B cell (primary cell): ENCODE measurements around the gene ITPR1. TPM values are rescaled to one million over a fixed set of nuclear protein-coding genes. Genes with fewer than 3 reads are reported as not detected.
A peak's percentile ranks its signal among the peaks of the same experiment; 100 is the strongest.

Experiments used
- ATAC-seq: fragments of 200-7000 bp; cut with Tn5 transposase; one replicate; pipeline ENCODE4 v1.10.0; 2021; ENCODE audit warnings: low read depth, mild to moderate bottlenecking, moderate number of reproducible peaks, moderate library complexity
- CTCF ChIA-PET: fragments of 350-600 bp; sonication (Branson Sonifier 250); formaldehyde crosslinking; loops from one replicate; lab custom pipeline; 2021; ENCODE audit warnings: antibody characterized with exemption, inconsistent platforms; lab: Charles Lee
- POLR2A ChIA-PET: fragments of 350-600 bp; sonication (Branson Sonifier 250); formaldehyde crosslinking; loops from one replicate; lab custom pipeline; 2021; ENCODE audit warnings: antibody characterized with exemption; lab: Charles Lee
- DNase-seq: peaks from one replicate; pipeline ENCODE4 v3.0.0; 2013
- H2AFZ ChIP-seq: 2 replicates; pipeline ENCODE4 v1.6.1; 2012; ENCODE audit warnings: mild to moderate bottlenecking, low read depth, low read length; ENCODE audit not compliant: insufficient read depth, poor library complexity, severe bottlenecking
- H3K27ac ChIP-seq, 2 donors: 1 replicate in 1 of 2; 2 replicates in 1 of 2; pipeline ENCODE4 v1.5.1; 2012 to 2013; ENCODE audit warnings: low read length in 2 of 2, mild to moderate bottlenecking in 2 of 2, moderate library complexity in 1 of 2
- H3K27me3 ChIP-seq, 4 experiments: fragments of 200-600 bp in 1 of 4; sonication (generic) in 1 of 4; replicated peaks in 1 of 4; 1 replicate in 2 of 4; 2 replicates in 2 of 4; pipeline versions ENCODE4 v1.6.1 to v1.7.0; 2013 to 2016; ENCODE audit warnings: low read length in 3 of 4, mild to moderate bottlenecking in 2 of 4, mixed read lengths in 1 of 4, moderate library complexity in 1 of 4; ENCODE audit not compliant: insufficient read depth in 4 of 4, control insufficient read depth in 3 of 4; ENCODE audit errors: control extremely low read depth in 1 of 4
- H3K36me3 ChIP-seq, 2 experiments: replicated peaks in 1 of 2; 1 replicate in 1 of 2; 2 replicates in 1 of 2; pipeline versions ENCODE4 v1.6.1 to v1.7.1; 2013; ENCODE audit warnings: low read length in 1 of 2; ENCODE audit not compliant: insufficient read depth in 2 of 2, control insufficient read depth in 1 of 2; ENCODE audit errors: control extremely low read depth in 1 of 2, extremely low read depth in 1 of 2
- H3K4me1 ChIP-seq, 2 donors: fragments of 200-600 bp in 1 of 2; sonication (generic) in 1 of 2; 1 replicate in 1 of 2; 2 replicates in 1 of 2; pipeline versions ENCODE4 v1.5.1 to v1.6.1; 2013 to 2017; ENCODE audit warnings: low read length in 2 of 2; ENCODE audit not compliant: control insufficient read depth in 2 of 2, insufficient read depth in 2 of 2
- H3K4me2 ChIP-seq: replicated peaks from 2 replicates; pipeline ENCODE3; 2012; ENCODE audit warnings: mild to moderate bottlenecking, low read depth, low read length; ENCODE audit not compliant: poor library complexity, severe bottlenecking
- H3K4me3 ChIP-seq, 5 experiments: fragments of 200-600 bp in 1 of 5; sonication (generic) in 1 of 5; 1 replicate in 3 of 5; 2 replicates in 2 of 5; pipeline versions ENCODE4 v1.5.1 to v1.7.0; 2011 to 2016; ENCODE audit warnings: low read length in 4 of 5, mild to moderate bottlenecking in 4 of 5, low read depth in 2 of 5, control low read depth in 1 of 5, moderate library complexity in 1 of 5; ENCODE audit not compliant: insufficient read depth in 1 of 5; ENCODE audit errors: control extremely low read depth in 1 of 5, extremely low read depth in 1 of 5
- H3K79me2 ChIP-seq: fragments of 200-600 bp; sonication (generic); one replicate; pipeline ENCODE4 v1.6.0; 2016; ENCODE audit warnings: low read length; ENCODE audit not compliant: control insufficient read depth, insufficient read depth
- H3K9ac ChIP-seq: fragments of 200-600 bp; sonication (generic); 2 replicates; pipeline ENCODE4 v1.6.1; 2017; ENCODE audit warnings: mild to moderate bottlenecking, low read length, moderate library complexity
- H3K9me3 ChIP-seq, 3 donors: one replicate each; pipeline versions ENCODE4 v1.6.1 to v1.7.1; 2013; ENCODE audit warnings: low read length in 2 of 3; ENCODE audit not compliant: control insufficient read depth in 2 of 3, insufficient read depth in 1 of 3; ENCODE audit errors: control extremely low read depth in 1 of 3
- H4K20me1 ChIP-seq: 2 replicates; pipeline ENCODE4 v1.6.0; 2012; ENCODE audit warnings: mild to moderate bottlenecking, low read length; ENCODE audit not compliant: insufficient read depth, control insufficient read depth, poor library complexity, severe bottlenecking
- H3K27ac Mint-ChIP-seq: one replicate; pipeline ENCODE4 v1.8.0; 2021; ENCODE audit warnings: mixed read lengths
- H3K27me3 Mint-ChIP-seq: one replicate; pipeline ENCODE4 v1.8.0; 2021; ENCODE audit warnings: mixed read lengths
- H3K4me1 Mint-ChIP-seq: one replicate; pipeline ENCODE4 v1.8.0; 2021; ENCODE audit warnings: mixed read lengths
- H3K4me3 Mint-ChIP-seq: one replicate; pipeline ENCODE4 v1.8.0; 2021; ENCODE audit warnings: mixed read lengths
- H3K9me3 Mint-ChIP-seq: one replicate; pipeline ENCODE4 v1.8.0; 2022; ENCODE audit warnings: mixed read lengths; ENCODE audit not compliant: insufficient read depth
- EZH2 ChIP-seq: IDR thresholded peaks from 2 replicates; pipeline ENCODE4 v1.6.1; 2012; ENCODE audit warnings: borderline replicate concordance, low read depth, mild to moderate bottlenecking, moderate library complexity, low read length; ENCODE audit not compliant: insufficient read depth, poor library complexity, severe bottlenecking
- WGBS: methylation state at CpG from one replicate; pipeline ENCODE4 v1.1.5; 2013; ENCODE audit warnings: missing lambda C conversion rate; ENCODE audit not compliant: insufficient coverage; 5-methylcytosine and 5-hydroxymethylcytosine counted together
- intact Hi-C: fragments of 100-400 bp; cut with micrococcal nuclease; formaldehyde crosslinking; loops from one replicate; pipeline ENCODE4 v1.10.0; 2022
- polyA plus RNA-seq: library from polyadenylated mRNA; depleted of rRNA; stranded (reverse); fragments of >200 nt; gene quantifications from 2 replicates; pipeline ENCODE4 v1.2.3, GENCODE V29; 2012
- total RNA-seq, 2 donors: library from RNA; stranded (reverse); fragments of 120-200 nt in 1 of 2; gene quantifications; 1 replicate in 1 of 2; 2 replicates in 1 of 2; pipeline versions ENCODE4 v1.2.3 to v1.2.4, GENCODE V29; 2013 to 2022
- TF ChIP-seq, protein P1 (sequence below): fragments of 200-600 bp; IDR thresholded peaks from one replicate; pipeline ENCODE4 v1.8.0; 2022; ENCODE audit warnings: antibody characterized with exemption, mild to moderate bottlenecking

Gene ITPR1
- total and polyA plus RNA-seq, 2 donors (not counting 1 experiment from before 2014, with no cell fraction given) = 64.0 to 332 TPM

DNA sequence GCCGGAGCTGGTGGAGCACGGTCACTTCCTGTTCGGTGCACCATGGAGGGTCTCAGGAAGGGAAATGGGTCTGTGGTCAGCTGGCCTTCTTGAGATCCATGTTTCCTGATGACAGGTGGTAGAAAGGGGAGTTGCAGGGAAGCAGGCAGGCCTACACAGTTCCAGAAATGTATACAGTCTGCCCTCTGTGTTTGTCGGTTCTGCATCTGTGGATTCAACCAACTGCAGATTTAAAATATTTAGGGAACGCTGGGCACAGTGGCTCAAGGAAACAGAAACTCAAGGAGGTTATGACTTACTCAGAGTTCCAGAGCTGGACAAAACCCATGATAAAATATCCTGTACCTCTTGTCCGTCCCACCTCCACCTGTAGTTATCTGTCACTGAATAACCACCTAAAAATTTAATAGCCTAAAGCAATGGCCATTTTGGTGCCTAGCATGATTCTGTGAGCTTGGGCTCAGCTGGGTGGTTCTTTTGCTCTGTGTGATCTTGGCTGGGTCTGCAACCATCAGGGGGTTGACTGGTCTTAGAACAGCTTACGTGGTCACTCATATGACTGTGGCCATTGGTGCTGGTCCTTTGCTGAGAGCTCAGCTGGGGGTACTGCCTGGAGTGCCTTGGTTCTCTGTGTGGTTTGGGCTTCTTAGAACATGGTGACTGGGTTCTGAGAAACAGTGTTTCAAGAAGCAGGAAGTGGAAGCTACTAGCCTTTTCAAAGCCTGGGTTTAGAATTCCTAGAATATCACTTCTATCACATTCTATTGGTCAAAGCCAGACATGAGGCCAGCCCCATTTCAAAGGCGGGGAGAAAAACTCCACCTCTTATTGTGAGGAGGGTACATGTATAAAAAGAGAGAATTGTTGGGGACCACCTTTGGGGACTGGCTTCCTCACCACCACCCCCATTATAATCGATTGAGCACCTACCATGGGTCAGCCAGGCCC, 246.4 kb downstream of the ITPR1 start:
- ChIA-PET CTCF (interaction anchor here (1.8 kb wide), 1 partner anchor 28 kb away, joined by 6 read pairs; no protein-coding TSS in a partner anchor), POLR2A (no interaction called here)
- H3K36me3 ChIP-seq = peaks cover 0 to 79% of the 10 kb centered on the region in 2 experiments
- H2AFZ ChIP-seq = no peak overlapping the region
- peaks cover 17% of the 10 kb centered on the region for H3K4me1 Mint-ChIP-seq
- H3K9me3 Mint-ChIP-seq = no peaks in the 10 kb centered on the region
- peaks cover 38% of the 10 kb centered on the region for H3K79me2 ChIP-seq
- H3K27ac ChIP-seq = no peak overlapping the region
- H3K9ac ChIP-seq = no peak overlapping the region
- H4K20me1 ChIP-seq = peaks cover 76% of the 10 kb centered on the region
- peaks cover 5 to 8% of the 10 kb centered on the region in 2 donors for H3K4me1 ChIP-seq
- no peaks in the 10 kb centered on the region for H3K27me3 Mint-ChIP-seq
- intact Hi-C loops = no loop called here
- ATAC-seq (no peak), DNase-seq (no peak)
- no peaks in the 10 kb centered on the region for H3K9me3 ChIP-seq
- peak overlapping the region; percentile 72 for H3K27ac Mint-ChIP-seq
- no peak overlapping the region for H3K4me2 ChIP-seq
- WGBS = 91% methylated on average over 6 of the region's 9 CpGs
- no peak overlapping the region for H3K4me3 Mint-ChIP-seq
- no peak overlapping the region for H3K4me3 ChIP-seq
- TF ChIP-seq, protein P1, sequence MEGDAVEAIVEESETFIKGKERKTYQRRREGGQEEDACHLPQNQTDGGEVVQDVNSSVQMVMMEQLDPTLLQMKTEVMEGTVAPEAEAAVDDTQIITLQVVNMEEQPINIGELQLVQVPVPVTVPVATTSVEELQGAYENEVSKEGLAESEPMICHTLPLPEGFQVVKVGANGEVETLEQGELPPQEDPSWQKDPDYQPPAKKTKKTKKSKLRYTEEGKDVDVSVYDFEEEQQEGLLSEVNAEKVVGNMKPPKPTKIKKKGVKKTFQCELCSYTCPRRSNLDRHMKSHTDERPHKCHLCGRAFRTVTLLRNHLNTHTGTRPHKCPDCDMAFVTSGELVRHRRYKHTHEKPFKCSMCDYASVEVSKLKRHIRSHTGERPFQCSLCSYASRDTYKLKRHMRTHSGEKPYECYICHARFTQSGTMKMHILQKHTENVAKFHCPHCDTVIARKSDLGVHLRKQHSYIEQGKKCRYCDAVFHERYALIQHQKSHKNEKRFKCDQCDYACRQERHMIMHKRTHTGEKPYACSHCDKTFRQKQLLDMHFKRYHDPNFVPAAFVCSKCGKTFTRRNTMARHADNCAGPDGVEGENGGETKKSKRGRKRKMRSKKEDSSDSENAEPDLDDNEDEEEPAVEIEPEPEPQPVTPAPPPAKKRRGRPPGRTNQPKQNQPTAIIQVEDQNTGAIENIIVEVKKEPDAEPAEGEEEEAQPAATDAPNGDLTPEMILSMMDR = no peak
- no peak for TF ChIP-seq EZH2
- no peaks in the 10 kb centered on the region for H3K27me3 ChIP-seq
